Spinal cord (tissue), 10 donors: Measurements from ENCODE around the gene PPP2R5E. TPM values are rescaled to one million over a fixed set of nuclear protein-coding genes. Genes with fewer than 3 reads are reported as not detected.

Experiments used
- DNase-seq, 6 donors: peaks; one replicate each; pipeline versions ENCODE4 v3.0.0 to v3.0.0-alpha.2; 2013 to 2015; ENCODE audit warnings: low spot score in 6 of 6, low read depth in 4 of 6
- H3K27ac ChIP-seq: one replicate; pipeline ENCODE4 v1.5.1; 2013; ENCODE audit warnings: low read depth, low read length, control low read depth
- H3K27me3 ChIP-seq: one replicate; pipeline ENCODE4 v1.6.1; 2013; ENCODE audit warnings: low read length; ENCODE audit not compliant: control insufficient read depth, insufficient read depth
- H3K36me3 ChIP-seq: one replicate; pipeline ENCODE4 v1.6.1; 2013; ENCODE audit warnings: low read length; ENCODE audit not compliant: control insufficient read depth, insufficient read depth
- H3K4me1 ChIP-seq: one replicate; pipeline ENCODE4 v1.6.1; 2013; ENCODE audit warnings: low read length; ENCODE audit not compliant: control insufficient read depth, insufficient read depth
- H3K4me3 ChIP-seq: one replicate; pipeline ENCODE4 v1.5.1; 2013; ENCODE audit warnings: low read depth, low read length, control low read depth
- H3K9me3 ChIP-seq: one replicate; pipeline ENCODE4 v1.6.1; 2013; ENCODE audit warnings: low read length; ENCODE audit not compliant: control insufficient read depth, insufficient read depth
- WGBS: methylation state at CpG from one replicate; pipeline ENCODE4 v1.1.5; 2013; ENCODE audit warnings: missing lambda C conversion rate; ENCODE audit not compliant: insufficient coverage; 5-methylcytosine and 5-hydroxymethylcytosine counted together
- polyA plus RNA-seq, 2 donors: library from polyadenylated mRNA; unstranded; fragments of 120-200 nt; gene quantifications; one replicate each; pipeline ENCODE4 v1.2.1, GENCODE V29; 2013; ENCODE audit not compliant: insufficient read length in 2 of 2
- total RNA-seq, 2 donors: library from RNA; depleted of rRNA in 1 of 2; stranded (reverse); fragments of 120-200 nt in 1 of 2; fragments of >200 nt in 1 of 2; gene quantifications; one replicate each; pipeline versions ENCODE4 v1.2.3 to v1.2.4, GENCODE V29; 2013 to 2014
- donor health status: healthy.

Gene PPP2R5E
- total and polyA plus RNA-seq, 4 donors, result 22.0 to 47.5 (median 37.6) TPM

- no CpG with 5 or more reads among the region's 1 CpG for WGBS
- Histone ChIP-seq H3K4me3 (no peak overlapping the region), H3K27ac (no peak overlapping the region), H3K9me3 (no peaks in the 10 kb centered on the region), H3K27me3 (no peaks in the 10 kb centered on the region), H3K4me1 (peaks cover 2% of the 10 kb centered on the region), H3K36me3 (no peaks in the 10 kb centered on the region)
- no peak for DNase-seq
Observed at GRCh38 chr14:63428486-63428885, 114.7 kb downstream of the PPP2R5E start.

- no peaks in the 10 kb centered on the region for H3K9me3 ChIP-seq
- H3K36me3 ChIP-seq, result no peaks in the 10 kb centered on the region
- no peak overlapping the region for H3K4me3 ChIP-seq
- DNase-seq, result peak in 2 of 6 donors; percentile 14 to 35
- peaks cover 2% of the 10 kb centered on the region for H3K4me1 ChIP-seq
- H3K27me3 ChIP-seq, result no peaks in the 10 kb centered on the region
- no CpG with 5 or more reads among the region's 6 CpGs for WGBS
- no peak overlapping the region for H3K27ac ChIP-seq
Observed at GRCh38 chr14:63426838-63427352, 116.3 kb downstream of the PPP2R5E start.

GRCh38 chr14:63423889-63424288 lies 119.3 kb downstream of the PPP2R5E start:
- WGBS, result 94% methylated on average over 3 of the region's 4 CpGs
- H3K27me3 ChIP-seq, result no peaks in the 10 kb centered on the region
- no peaks in the 10 kb centered on the region for H3K36me3 ChIP-seq
- no peak overlapping the region for H3K4me3 ChIP-seq
- no peaks in the 10 kb centered on the region for H3K9me3 ChIP-seq
- no peak overlapping the region for H3K27ac ChIP-seq
- H3K4me1 ChIP-seq, result no peaks in the 10 kb centered on the region
- no peak for DNase-seq

DNA sequence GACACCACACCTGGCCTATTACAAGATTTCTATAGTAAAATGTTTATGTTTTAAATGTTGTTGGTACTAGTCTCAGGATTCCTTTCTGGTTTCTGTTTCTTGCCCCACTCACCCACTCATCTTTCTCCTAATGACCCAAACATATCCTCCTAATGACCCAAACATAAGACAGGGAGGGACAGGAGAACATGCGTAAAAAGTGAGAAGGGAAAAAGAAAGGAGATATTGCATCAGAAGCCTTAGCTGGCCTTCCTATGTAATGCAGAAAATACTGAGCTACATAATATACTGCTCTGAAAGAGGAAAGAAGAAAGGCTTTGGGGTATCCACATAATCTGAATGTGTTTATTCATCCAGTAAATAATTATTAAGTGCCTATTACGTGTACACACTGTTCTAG lies 119.8 kb downstream of the PPP2R5E start:
- Histone ChIP-seq H3K27ac (no peak overlapping the region), H3K4me1 (no peaks in the 10 kb centered on the region), H3K27me3 (no peaks in the 10 kb centered on the region), H3K9me3 (no peaks in the 10 kb centered on the region), H3K36me3 (no peaks in the 10 kb centered on the region), H3K4me3 (no peak overlapping the region)
- no CpG with 5 or more reads among the region's 2 CpGs for WGBS
- no peak for DNase-seq

GRCh38 chr14:63421919-63422318 lies 121.3 kb downstream of the PPP2R5E start:
- DNase-seq, result no peak
- Histone ChIP-seq H3K27ac (no peak overlapping the region), H3K36me3 (no peaks in the 10 kb centered on the region), H3K27me3 (no peaks in the 10 kb centered on the region), H3K4me3 (no peak overlapping the region), H3K4me1 (no peaks in the 10 kb centered on the region), H3K9me3 (no peaks in the 10 kb centered on the region)
- 82% methylated on average over 2 of the region's 3 CpGs for WGBS

- Histone ChIP-seq H3K4me1 (no peaks in the 10 kb centered on the region), H3K27me3 (no peaks in the 10 kb centered on the region), H3K36me3 (no peaks in the 10 kb centered on the region), H3K4me3 (no peak overlapping the region), H3K9me3 (no peaks in the 10 kb centered on the region), H3K27ac (no peak overlapping the region)
- no CpG with 5 or more reads among the region's 2 CpGs for WGBS
- no peak for DNase-seq
Observed at GRCh38 chr14:63421226-63421625, 122.0 kb downstream of the PPP2R5E start.

DNA sequence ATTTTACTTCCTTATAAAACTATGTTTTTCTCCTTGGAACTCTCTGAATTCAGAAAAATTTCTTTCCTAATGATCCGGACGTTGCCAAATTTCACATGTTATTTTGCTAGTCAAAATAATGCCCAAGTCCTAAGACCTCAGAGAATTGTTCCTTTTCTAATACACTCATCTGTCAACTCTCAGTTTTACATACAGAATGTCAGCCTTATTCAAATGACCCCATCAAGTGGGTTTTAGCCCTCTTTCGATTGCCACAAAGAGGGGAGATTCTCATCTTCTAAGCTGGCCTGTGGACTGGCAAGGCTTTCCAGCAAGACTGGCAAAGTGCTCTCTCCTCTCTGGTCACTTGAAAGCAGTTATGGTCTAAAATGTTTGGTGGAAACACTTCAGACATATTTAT lies 125.2 kb downstream of the PPP2R5E start:
- WGBS, result 100% methylated on average over 1 of the region's 3 CpGs
- Histone ChIP-seq H3K27me3 (no peaks in the 10 kb centered on the region), H3K4me3 (no peak overlapping the region), H3K27ac (no peak overlapping the region), H3K9me3 (no peaks in the 10 kb centered on the region), H3K36me3 (no peaks in the 10 kb centered on the region), H3K4me1 (no peaks in the 10 kb centered on the region)
- no peak for DNase-seq

- Histone ChIP-seq H3K4me1 (no peaks in the 10 kb centered on the region), H3K9me3 (no peaks in the 10 kb centered on the region), H3K27ac (no peak overlapping the region), H3K36me3 (no peaks in the 10 kb centered on the region), H3K27me3 (no peaks in the 10 kb centered on the region), H3K4me3 (no peak overlapping the region)
- no CpG with 5 or more reads among the region's 1 CpG for WGBS
- DNase-seq, result no peak
Observed at GRCh38 chr14:63413009-63413408, 130.2 kb downstream of the PPP2R5E start.

GRCh38 chr14:63406333-63406732 lies 136.8 kb downstream of the PPP2R5E start:
- Histone ChIP-seq H3K36me3 (no peaks in the 10 kb centered on the region), H3K4me1 (no peaks in the 10 kb centered on the region), H3K4me3 (no peak overlapping the region), H3K9me3 (no peaks in the 10 kb centered on the region), H3K27me3 (no peaks in the 10 kb centered on the region), H3K27ac (no peak overlapping the region)
- WGBS, result 89% methylated on average over 2 of the region's 9 CpGs
- DNase-seq, result peak in 1 of 6 donors; percentile 44

DNA sequence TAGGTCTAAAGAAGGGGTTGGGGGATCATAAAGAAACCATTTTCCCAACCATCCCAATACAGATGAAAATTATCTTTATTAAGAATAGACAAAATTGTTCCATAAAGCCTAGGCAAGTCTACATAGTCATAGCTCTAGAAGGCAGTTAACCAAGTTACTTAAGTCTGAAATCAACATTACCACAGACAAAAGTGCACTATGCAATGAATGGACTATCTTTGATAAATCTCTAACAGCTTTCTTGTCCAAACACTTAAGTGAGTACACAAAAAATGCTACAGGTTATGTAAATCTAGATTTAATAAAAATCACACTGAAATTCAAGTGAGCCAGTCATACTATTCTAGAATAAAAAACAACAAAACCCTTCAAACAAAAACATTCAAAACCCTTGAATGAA lies 137.5 kb downstream of the PPP2R5E start:
- Histone ChIP-seq H3K4me1 (no peaks in the 10 kb centered on the region), H3K27ac (no peak overlapping the region), H3K36me3 (no peaks in the 10 kb centered on the region), H3K4me3 (no peak overlapping the region), H3K9me3 (no peaks in the 10 kb centered on the region), H3K27me3 (no peaks in the 10 kb centered on the region)
- DNase-seq, result no peak
